ENCODE results near the gene TMBIM1. TPM values are rescaled to one million over a fixed set of nuclear protein-coding genes. Genes with fewer than 3 reads are reported as not detected.
"Not testable (repeated sequence)": the region's sequence is repeated elsewhere in the genome, so short reads cannot be mapped to it uniquely, and the experiment has no call there.

The TMBIM1 gene
- total RNA-seq, 1 experiment from 2014 or later, result 23.3 TPM

- H3K4me2 ChIP-seq (ENCODE audit: low read depth, low read length, poor library complexity, severe bottlenecking), result no peak overlapping the region
These were observed 21.1 kb upstream of the TMBIM1 start for GRCh38 chr2:218313356-218313755.

GRCh38 chr2:218312267-218312756, 20.0 kb upstream of the TMBIM1 start:
- Histone ChIP-seq H3K9me2 (replicated peaks; ENCODE audit: insufficient read depth, low read length) (no peaks in the 10 kb centered on the region), H3K36me3 (ENCODE audit: insufficient read depth, low read length) (no peaks in the 10 kb centered on the region), H3K27ac (ENCODE audit: low read length) (no peak overlapping the region), H3K79me2 (ENCODE audit: low read length) (no peaks in the 10 kb centered on the region), H3K27me3 (ENCODE audit: low read length) (no peaks in the 10 kb centered on the region), H2AFZ (ENCODE audit: low read length) (no peak overlapping the region), H3K9ac (ENCODE audit: low read length) (no peak overlapping the region), H3K4me1 (ENCODE audit: low read length) (peaks cover 5% of the 10 kb centered on the region), H4K20me1 (ENCODE audit: insufficient read depth, low read depth, low read length) (no peaks in the 10 kb centered on the region), H3K4me3 (ENCODE audit: low read length) (no peak overlapping the region), H3K4me2 (ENCODE audit: low read depth, low read length, poor library complexity, severe bottlenecking) (no peak overlapping the region), H3K9me3 (ENCODE audit: low read length) (no peaks in the 10 kb centered on the region)
- DNase-seq, result no peak

More at GRCh38 chr2:218313356-218313755, 21.1 kb upstream of the TMBIM1 start:
- no peak overlapping the region for H3K4me3 ChIP-seq (ENCODE audit: low read length)
- H3K27ac ChIP-seq (ENCODE audit: low read length), result no peak overlapping the region
- no peaks in the 10 kb centered on the region for H3K36me3 ChIP-seq (ENCODE audit: insufficient read depth, low read length)
- DNase-seq, result no peak
- H4K20me1 ChIP-seq (ENCODE audit: insufficient read depth, low read depth, low read length), result no peaks in the 10 kb centered on the region
- no peaks in the 10 kb centered on the region for H3K27me3 ChIP-seq (ENCODE audit: low read length)
- no peak overlapping the region for H2AFZ ChIP-seq (ENCODE audit: low read length)
- no peaks in the 10 kb centered on the region for H3K9me2 ChIP-seq (replicated peaks; ENCODE audit: insufficient read depth, low read length)
- no peaks in the 10 kb centered on the region for H3K4me1 ChIP-seq (ENCODE audit: low read length)
- H3K9ac ChIP-seq (ENCODE audit: low read length), result no peak overlapping the region
- H3K79me2 ChIP-seq (ENCODE audit: low read length), result no peaks in the 10 kb centered on the region
- H3K9me3 ChIP-seq (ENCODE audit: low read length), result no peaks in the 10 kb centered on the region

GRCh38 chr2:218311541-218312266, 19.4 kb upstream of the TMBIM1 start:
- DNase-seq; H3K36me3 ChIP-seq (ENCODE audit: insufficient read depth, low read length); H3K27ac ChIP-seq (ENCODE audit: low read length); H3K9ac ChIP-seq (ENCODE audit: low read length); H4K20me1 ChIP-seq (ENCODE audit: insufficient read depth, low read depth, low read length); H3K9me2 ChIP-seq (replicated peaks; ENCODE audit: insufficient read depth, low read length); H3K9me3 ChIP-seq (ENCODE audit: low read length); H3K27me3 ChIP-seq (ENCODE audit: low read length); H3K4me3 ChIP-seq (ENCODE audit: low read length); H2AFZ ChIP-seq (ENCODE audit: low read length); H3K4me2 ChIP-seq (ENCODE audit: low read depth, low read length, poor library complexity, severe bottlenecking); H3K79me2 ChIP-seq (ENCODE audit: low read length): not testable (repeated sequence)
- peaks cover 11% of the 10 kb centered on the region for H3K4me1 ChIP-seq (ENCODE audit: low read length)

DNA sequence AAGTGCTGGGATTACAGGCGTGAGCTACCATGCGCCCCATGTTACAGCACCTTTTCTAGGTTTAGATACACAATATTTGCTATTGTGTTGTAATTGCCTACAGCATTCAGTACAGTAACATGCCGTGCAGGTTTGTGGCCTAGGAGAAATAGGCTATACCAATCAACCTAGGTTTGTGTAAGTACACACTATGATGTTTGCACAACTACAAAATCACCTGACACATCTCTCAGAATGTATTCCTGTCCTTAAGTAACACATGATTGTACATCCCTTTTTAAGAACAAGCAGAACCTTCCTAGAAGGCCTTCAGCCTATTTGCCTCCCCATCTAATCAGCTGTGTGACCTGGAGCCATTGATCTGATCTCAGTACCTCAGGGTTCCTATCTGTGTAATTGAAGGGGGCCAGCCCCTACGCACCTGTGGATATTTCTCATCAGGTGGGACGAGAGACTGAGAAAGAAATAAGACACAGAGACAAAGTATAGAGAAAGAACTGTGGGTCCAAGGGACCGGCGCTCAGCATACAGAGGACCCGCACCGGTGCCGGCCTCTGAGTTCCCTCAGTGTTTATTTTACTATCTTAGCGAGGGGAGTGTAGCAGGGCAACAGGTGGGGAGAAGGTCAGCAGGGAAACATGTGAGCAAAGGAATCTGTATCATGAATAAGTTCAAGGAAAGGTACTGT, 18.7 kb upstream of the TMBIM1 start:
- Histone ChIP-seq H2AFZ (ENCODE audit: low read length) (no peak overlapping the region), H4K20me1 (ENCODE audit: insufficient read depth, low read depth, low read length) (no peaks in the 10 kb centered on the region), H3K4me3 (ENCODE audit: low read length) (no peak overlapping the region), H3K4me1 (ENCODE audit: low read length) (peaks cover 18% of the 10 kb centered on the region), H3K27me3 (ENCODE audit: low read length) (no peaks in the 10 kb centered on the region), H3K9me3 (ENCODE audit: low read length) (no peaks in the 10 kb centered on the region), H3K9me2 (replicated peaks; ENCODE audit: insufficient read depth, low read length) (no peaks in the 10 kb centered on the region), H3K36me3 (ENCODE audit: insufficient read depth, low read length) (no peaks in the 10 kb centered on the region), H3K4me2 (ENCODE audit: low read depth, low read length, poor library complexity, severe bottlenecking) (no peak overlapping the region), H3K79me2 (ENCODE audit: low read length) (no peaks in the 10 kb centered on the region), H3K27ac (ENCODE audit: low read length) (no peak overlapping the region), H3K9ac (ENCODE audit: low read length) (no peak overlapping the region)
- DNase-seq, result no peak

GRCh38 chr2:218307415-218308090, 15.2 kb upstream of the TMBIM1 start:
- H3K4me1 ChIP-seq (ENCODE audit: low read length), result peaks cover 29% of the 10 kb centered on the region

DNA sequence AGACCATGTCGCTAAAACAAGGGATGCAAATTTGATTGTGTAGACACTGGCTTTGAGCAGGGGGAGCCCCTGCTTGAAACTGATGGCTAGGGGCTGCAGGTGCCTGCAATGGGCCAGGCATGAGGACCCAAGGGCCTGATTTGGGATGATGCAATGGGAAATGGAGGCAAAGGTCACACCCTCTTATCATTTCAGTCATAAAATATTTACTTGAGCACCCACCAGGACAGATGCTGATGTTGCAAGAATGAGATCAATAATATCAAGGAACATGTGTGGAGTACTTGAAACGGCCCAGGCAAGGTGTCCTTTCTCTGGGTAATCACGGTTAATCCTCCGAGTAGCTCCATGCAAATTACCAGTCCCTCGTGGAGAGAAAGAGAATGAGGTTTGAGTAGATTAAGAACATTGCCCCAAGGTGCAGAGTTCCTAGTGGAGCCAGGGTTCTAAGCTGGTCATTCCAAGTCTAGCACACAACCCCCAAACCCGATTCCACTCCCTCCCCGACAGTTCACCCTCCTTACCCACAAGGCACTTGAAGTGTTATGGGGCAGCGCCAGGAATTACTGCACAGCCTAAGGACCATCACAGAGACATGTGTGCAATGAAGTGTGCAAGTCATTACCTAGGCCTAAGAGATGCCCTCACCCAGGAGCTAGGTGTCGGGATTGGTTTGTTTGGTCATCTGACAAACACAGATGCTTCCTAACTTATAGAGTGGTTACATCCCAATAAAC, 14.0 kb upstream of the TMBIM1 start:
- H3K27ac ChIP-seq (ENCODE audit: low read length), result peak overlapping the region; percentile 78
- H2AFZ ChIP-seq (ENCODE audit: low read length), result no peak overlapping the region
- no peaks in the 10 kb centered on the region for H3K9me2 ChIP-seq (replicated peaks; ENCODE audit: insufficient read depth, low read length)
- no peaks in the 10 kb centered on the region for H4K20me1 ChIP-seq (ENCODE audit: insufficient read depth, low read depth, low read length)
- H3K9me3 ChIP-seq (ENCODE audit: low read length), result no peaks in the 10 kb centered on the region
- H3K79me2 ChIP-seq (ENCODE audit: low read length), result no peaks in the 10 kb centered on the region
- peak overlapping the region; percentile 55 for H3K4me3 ChIP-seq (ENCODE audit: low read length)
- peak overlapping the region; percentile 42; the same call in 1 of the 2 replicates for H3K9ac ChIP-seq (ENCODE audit: low read length)
- no peaks in the 10 kb centered on the region for H3K36me3 ChIP-seq (ENCODE audit: insufficient read depth, low read length)
- peak overlapping the region; percentile 81 for H3K4me2 ChIP-seq (ENCODE audit: low read depth, low read length, poor library complexity, severe bottlenecking)
- H3K4me1 ChIP-seq (ENCODE audit: low read length), result peaks cover 29% of the 10 kb centered on the region
- peak; percentile 83 for DNase-seq
- no peaks in the 10 kb centered on the region for H3K27me3 ChIP-seq (ENCODE audit: low read length)

More at GRCh38 chr2:218307415-218308090, 15.2 kb upstream of the TMBIM1 start:
- peak; percentile 59 for DNase-seq
- H3K9ac ChIP-seq (ENCODE audit: low read length), result no peak overlapping the region
- H3K4me3 ChIP-seq (ENCODE audit: low read length), result no peak overlapping the region
- no peak overlapping the region for H3K4me2 ChIP-seq (ENCODE audit: low read depth, low read length, poor library complexity, severe bottlenecking)
- no peaks in the 10 kb centered on the region for H3K36me3 ChIP-seq (ENCODE audit: insufficient read depth, low read length)
- no peak overlapping the region for H2AFZ ChIP-seq (ENCODE audit: low read length)
- no peaks in the 10 kb centered on the region for H3K9me3 ChIP-seq (ENCODE audit: low read length)
- H3K27ac ChIP-seq (ENCODE audit: low read length), result no peak overlapping the region
- H4K20me1 ChIP-seq (ENCODE audit: insufficient read depth, low read depth, low read length), result no peaks in the 10 kb centered on the region
- no peaks in the 10 kb centered on the region for H3K9me2 ChIP-seq (replicated peaks; ENCODE audit: insufficient read depth, low read length)
- H3K79me2 ChIP-seq (ENCODE audit: low read length), result no peaks in the 10 kb centered on the region
- H3K27me3 ChIP-seq (ENCODE audit: low read length), result no peaks in the 10 kb centered on the region

GRCh38 chr2:218305383-218305782, 13.1 kb upstream of the TMBIM1 start:
- H3K27me3 ChIP-seq (ENCODE audit: low read length), result no peaks in the 10 kb centered on the region
- H3K79me2 ChIP-seq (ENCODE audit: low read length), result no peaks in the 10 kb centered on the region
- no peak overlapping the region for H2AFZ ChIP-seq (ENCODE audit: low read length)
- H3K9me3 ChIP-seq (ENCODE audit: low read length), result no peaks in the 10 kb centered on the region
- peak overlapping the region; percentile 42; the same call in 1 of the 2 replicates for H3K9ac ChIP-seq (ENCODE audit: low read length)
- H4K20me1 ChIP-seq (ENCODE audit: insufficient read depth, low read depth, low read length), result no peaks in the 10 kb centered on the region
- no peaks in the 10 kb centered on the region for H3K36me3 ChIP-seq (ENCODE audit: insufficient read depth, low read length)
- peak overlapping the region; percentile 78; the same call in 1 of the 2 replicates for H3K27ac ChIP-seq (ENCODE audit: low read length)
- H3K9me2 ChIP-seq (replicated peaks; ENCODE audit: insufficient read depth, low read length), result no peaks in the 10 kb centered on the region
- no peak for DNase-seq
- H3K4me3 ChIP-seq (ENCODE audit: low read length), result peak overlapping the region; percentile 55
- peak overlapping the region; percentile 81 for H3K4me2 ChIP-seq (ENCODE audit: low read depth, low read length, poor library complexity, severe bottlenecking)
- H3K4me1 ChIP-seq (ENCODE audit: low read length), result peaks cover 29% of the 10 kb centered on the region

Measured in Karpas-422 (cell line).